IMR-90 (cell line): ENCODE data around the gene AGPS. TPM values are rescaled to one million over a fixed set of nuclear protein-coding genes. Genes with fewer than 3 reads are reported as not detected.
A peak's percentile ranks its signal among the peaks of the same experiment; 100 is the strongest.

ENCODE experiments used
- ATAC-seq: fragments of 200-7000 bp; cut with Tn5 transposase; 2 replicates; pipeline ENCODE4 v1.9.1; 2020; ENCODE audit warnings: low read depth, mild to moderate bottlenecking, moderate library complexity
- BruUV-seq: library from RNA; stranded (reverse); fragments of 400-500 nt; replicated peaks from 2 replicates; lab custom pipeline; 2021; lab: Mats Ljungman, UMichigan
- CTCF ChIA-PET: fragments of 300-600 bp; formaldehyde crosslinking; extraction: SDS; loops from one replicate; lab custom pipeline; 2021; ENCODE audit warnings: antibody characterized with exemption; lab: Yijun Ruan, JAX
- POLR2A ChIA-PET: fragments of 300-600 bp; sonication (Branson Sonifier 250); formaldehyde crosslinking; loops from one replicate; lab custom pipeline; 2022; ENCODE audit warnings: antibody characterized with exemption; ENCODE audit not compliant: unreplicated experiment; lab: Charles Lee
- DNase-seq: peaks from one replicate; pipeline ENCODE4 v3.0.0; 2013
- H2AFZ ChIP-seq: replicated peaks from 2 replicates; pipeline ENCODE3; 2013; ENCODE audit warnings: low read length, mild to moderate bottlenecking; ENCODE audit not compliant: poor library complexity
- H2AK5ac ChIP-seq: 2 replicates; pipeline ENCODE4 v1.6.1; 2013; ENCODE audit warnings: low read depth, low read length, inconsistent platforms
- H2AK9ac ChIP-seq: replicated peaks from 2 replicates; pipeline ENCODE3; 2013; ENCODE audit warnings: mild to moderate bottlenecking, low read depth, low read length, moderate library complexity; ENCODE audit not compliant: poor library complexity
- H2BK120ac ChIP-seq: 2 replicates; pipeline ENCODE4 v1.6.1; 2013; ENCODE audit warnings: low read depth, low read length, inconsistent platforms
- H2BK15ac ChIP-seq: 3 replicates; pipeline ENCODE4 v1.6.1; 2013; ENCODE audit warnings: low read depth, low read length, inconsistent platforms
- H2BK20ac ChIP-seq: 2 replicates; pipeline ENCODE4 v1.6.1; 2013; ENCODE audit warnings: low read depth, mild to moderate bottlenecking, inconsistent platforms, low read length, moderate library complexity
- H2BK5ac ChIP-seq: 2 replicates; pipeline ENCODE4 v1.6.1; 2013; ENCODE audit warnings: mild to moderate bottlenecking, low read depth, low read length, inconsistent platforms; ENCODE audit not compliant: poor library complexity, severe bottlenecking
- H3K14ac ChIP-seq: replicated peaks from 2 replicates; pipeline ENCODE4 v1.6.1; 2013; ENCODE audit warnings: low read depth, low read length, inconsistent platforms
- H3K18ac ChIP-seq: 2 replicates; pipeline ENCODE4 v1.6.1; 2013; ENCODE audit warnings: low read depth, low read length, control low read depth
- H3K23ac ChIP-seq: 2 replicates; pipeline ENCODE4 v1.6.1; 2013; ENCODE audit warnings: low read depth, low read length, inconsistent platforms
- H3K27ac ChIP-seq: 2 replicates; pipeline ENCODE4 v1.5.1; 2013; ENCODE audit warnings: mild to moderate bottlenecking, control low read depth, low read length; ENCODE audit not compliant: insufficient read depth
- H3K27me3 ChIP-seq: 2 replicates; pipeline ENCODE4 v1.6.1; 2013; ENCODE audit warnings: low read length; ENCODE audit not compliant: control insufficient read depth, insufficient read depth
- H3K36me3 ChIP-seq: 2 replicates; pipeline ENCODE4 v1.6.1; 2013; ENCODE audit warnings: low read length, mixed read lengths; ENCODE audit not compliant: control insufficient read depth, insufficient read depth
- H3K4ac ChIP-seq: 2 replicates; pipeline ENCODE4 v1.6.1; 2013; ENCODE audit warnings: low read depth, low read length, inconsistent platforms
- H3K4me1 ChIP-seq: 2 replicates; pipeline ENCODE4 v1.6.1; 2013; ENCODE audit warnings: low read length, mixed read lengths; ENCODE audit not compliant: control insufficient read depth, insufficient read depth
- H3K4me2 ChIP-seq: 2 replicates; pipeline ENCODE4 v1.6.1; 2013; ENCODE audit warnings: low read depth, mild to moderate bottlenecking, control low read depth, low read length, moderate library complexity
- H3K4me3 ChIP-seq: 2 replicates; pipeline ENCODE4 v1.5.1; 2013; ENCODE audit warnings: low read depth, mild to moderate bottlenecking, control low read depth, low read length, moderate library complexity; ENCODE audit not compliant: insufficient read depth
- H3K56ac ChIP-seq: 2 replicates; pipeline ENCODE4 v1.6.1; 2013; ENCODE audit warnings: low read length, inconsistent platforms; ENCODE audit not compliant: insufficient read depth; ENCODE audit errors: extremely low read depth
- H3K79me1 ChIP-seq, 2 experiments: 2 replicates each; pipeline ENCODE4 v1.6.1; 2013; ENCODE audit warnings: low read length in 2 of 2, inconsistent platforms in 1 of 2, low read depth in 1 of 2
- H3K9ac ChIP-seq: 2 replicates; pipeline ENCODE4 v1.6.1; 2013; ENCODE audit warnings: low read depth, low read length, control low read depth
- H3K9me1 ChIP-seq: 2 replicates; pipeline ENCODE4 v1.6.1; 2013; ENCODE audit warnings: low read length, inconsistent platforms; ENCODE audit not compliant: insufficient read depth
- H3K9me3 ChIP-seq: 2 replicates; pipeline ENCODE4 v1.6.1; 2013; ENCODE audit warnings: low read length; ENCODE audit not compliant: control insufficient read depth, insufficient read depth
- H4K20me1 ChIP-seq: 2 replicates; pipeline ENCODE4 v1.6.1; 2013; ENCODE audit warnings: low read length, inconsistent platforms; ENCODE audit not compliant: insufficient read depth
- H4K5ac ChIP-seq: 2 replicates; pipeline ENCODE4 v1.6.1; 2013; ENCODE audit warnings: mild to moderate bottlenecking, low read depth, low read length, control low read depth
- H4K8ac ChIP-seq, 2 experiments: 2 replicates each; pipeline ENCODE4 v1.6.1; 2013; ENCODE audit warnings: low read depth in 2 of 2, low read length in 2 of 2, control low read depth in 1 of 2, inconsistent platforms in 1 of 2
- H4K91ac ChIP-seq: 2 replicates; pipeline ENCODE4 v1.6.1; 2013; ENCODE audit warnings: low read depth, low read length, inconsistent platforms; ENCODE audit not compliant: insufficient read depth
- CEBPB ChIP-seq: IDR thresholded peaks from 2 replicates; pipeline ENCODE4 v1.6.1; 2012; ENCODE audit warnings: low read depth, low read length, improper control_type of control experiment
- FOS ChIP-seq: fragments of 150-350 bp; IDR thresholded peaks from 2 replicates; pipeline ENCODE4 v1.6.1; 2016; ENCODE audit warnings: low read depth, low read length
- RCOR1 ChIP-seq: IDR thresholded peaks from 2 replicates; pipeline ENCODE4 v1.6.1; 2012; ENCODE audit warnings: mild to moderate bottlenecking, low read length, improper control_type of control experiment; ENCODE audit not compliant: insufficient replicate concordance
- WGBS, 2 experiments: methylation state at CpG; one replicate each; pipeline versions ENCODE4 v1.1.5 to v1.1.7; 2013; ENCODE audit warnings: missing lambda C conversion rate in 2 of 2; ENCODE audit not compliant: insufficient read length in 1 of 2; ENCODE audit errors: extremely low coverage in 2 of 2; 5-methylcytosine and 5-hydroxymethylcytosine counted together
- dilution Hi-C: fragments of 300-500 bp; cut with HindIII; formaldehyde crosslinking; loops from one replicate; pipeline ENCODE4 v1.14.3; 2018; ENCODE audit warnings: low sequenced_read_pairs; ENCODE audit not compliant: unreplicated experiment
- in situ Hi-C: fragments of 300-500 bp; cut with MboI; formaldehyde crosslinking; loops from 3 replicates; pipeline ENCODE4 v1.14.3; 2019; ENCODE audit warnings: low sequenced_read_pairs, inconsistent platforms, mixed read lengths
- intact Hi-C: fragments of 100-400 bp; cut with micrococcal nuclease; formaldehyde crosslinking; loops from 2 replicates; pipeline ENCODE4 v1.10.0; 2022
- polyA plus RNA-seq, 3 experiments: library from polyadenylated mRNA; depleted of rRNA; stranded (reverse); fragments of >200 nt; gene quantifications; 2 replicates each; pipeline ENCODE4 v1.2.3, GENCODE V29; 2012; ENCODE audit warnings: low replicate concordance in 1 of 3
- total RNA-seq: library from RNA; depleted of rRNA; stranded (reverse); fragments of >200 nt; gene quantifications from 2 replicates; pipeline ENCODE4 v1.2.3, GENCODE V29; 2012

Gene AGPS
- total and polyA plus RNA-seq, 2 of the 4 experiments (the other 2 are of a cell fraction): 6.6 to 18.6 TPM

GRCh38 chr2:177467646-177468045 is 75.1 kb downstream of the AGPS start:
- Histone ChIP-seq H4K91ac (no peak overlapping the region), H3K27ac (no peak overlapping the region), H3K9me3 (no peaks in the 10 kb centered on the region), H3K9me1 (peaks cover 5% of the 10 kb centered on the region; the same call in 1 of the 2 replicates), H3K4me3 (no peak overlapping the region), H2BK15ac (no peak overlapping the region), H2BK20ac (no peak overlapping the region), H3K56ac (no peak overlapping the region), H4K20me1 (no peaks in the 10 kb centered on the region; the same call in 1 of the 2 replicates), H4K8ac (no peak overlapping the region), H4K5ac (no peak overlapping the region), H3K9ac (no peak overlapping the region), H3K4me2 (no peak overlapping the region), H2AK5ac (no peak overlapping the region), H3K4ac (no peak overlapping the region), H2AFZ (no peak overlapping the region), H2BK5ac (peak overlapping the region; percentile 13), H3K36me3 (peaks cover 11% of the 10 kb centered on the region; the same call in 1 of the 2 replicates), H3K4me1 (no peaks in the 10 kb centered on the region; the same call in 1 of the 2 replicates), H3K23ac (no peak overlapping the region), H2AK9ac (no peak overlapping the region), H3K79me1 (peaks cover 0 to 11% of the 10 kb centered on the region in 2 experiments; a peak in 2 of 4 replicates), H3K27me3 (no peaks in the 10 kb centered on the region), H3K18ac (no peak overlapping the region), H2BK120ac (no peak overlapping the region), H3K14ac (no peak overlapping the region)
- DNase-seq: peak; percentile 76
- TF ChIP-seq FOS (peak; percentile 72; the same call in 1 of the 2 replicates), CEBPB (no peak), RCOR1 (no peak)
- no CpG with 5 or more reads among the region's 1 CpG for WGBS, 2 experiments
- CTCF ChIA-PET: interaction anchor here (0.6 to 0.7 kb wide), 2 partner anchors 44 to 47 kb away, joined by 3 read pairs; no protein-coding TSS in a partner anchor
- intact Hi-C loops: no loop called here
- POLR2A ChIA-PET: no interaction called here
- in situ Hi-C loops: no loop called here
- no TSS peak for BruUV-seq
- dilution Hi-C loops: no loop called here
- ATAC-seq: peak; percentile 80; the same call in 1 of the 2 replicates
